ENCODE measurements around the gene NUDT19. TPM values are rescaled to one million over a fixed set of nuclear protein-coding genes. Genes with fewer than 3 reads are reported as not detected.

The NUDT19 gene
- total and polyA plus RNA-seq, 3 donors from 2014 or later = 6.7 to 15.5 (median 11.3) TPM

DNA sequence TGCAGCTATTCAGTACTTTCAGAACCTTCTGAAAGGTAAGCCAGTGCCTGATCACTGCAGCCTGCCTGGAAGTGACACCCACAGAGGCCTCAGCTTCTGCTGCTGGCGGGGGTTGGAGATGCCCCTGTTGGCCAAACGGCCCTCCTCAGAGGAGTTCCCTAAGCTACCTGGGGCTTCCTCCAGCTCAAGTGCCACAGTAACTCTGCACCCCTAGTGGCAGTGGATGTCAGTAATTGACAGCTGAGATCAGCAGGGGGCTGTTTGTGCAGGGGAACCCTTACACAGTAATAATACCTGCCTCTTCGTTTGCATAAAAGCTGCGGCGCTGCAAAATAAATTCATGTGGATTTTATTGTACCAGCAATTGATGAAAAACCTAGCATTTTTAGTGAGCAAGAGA is 56.9 kb downstream of the NUDT19 start:
- no peak overlapping the region for H3K4me3 ChIP-seq
- no peak for DNase-seq
- H3K4me1 ChIP-seq = no peaks in the 10 kb centered on the region
- intact Hi-C loops (cut with DNase I; ENCODE audit: low total_unique reads) = no loop called here
- H3K27me3 ChIP-seq = no peaks in the 10 kb centered on the region
- no peaks in the 10 kb centered on the region for H3K36me3 ChIP-seq (ENCODE audit: low read depth, missing control alignments)
- WGBS, 2 donors = 72 to 75% methylated on average over 5 of the region's 5 CpGs
- H3K9me3 ChIP-seq = no peaks in the 10 kb centered on the region
- TF ChIP-seq CTCF (IDR thresholded peaks at IDR 0.05) (no peak), POLR2A (IDR thresholded peaks at IDR 0.05) (no peak)
- no peak overlapping the region for H3K27ac ChIP-seq

DNA sequence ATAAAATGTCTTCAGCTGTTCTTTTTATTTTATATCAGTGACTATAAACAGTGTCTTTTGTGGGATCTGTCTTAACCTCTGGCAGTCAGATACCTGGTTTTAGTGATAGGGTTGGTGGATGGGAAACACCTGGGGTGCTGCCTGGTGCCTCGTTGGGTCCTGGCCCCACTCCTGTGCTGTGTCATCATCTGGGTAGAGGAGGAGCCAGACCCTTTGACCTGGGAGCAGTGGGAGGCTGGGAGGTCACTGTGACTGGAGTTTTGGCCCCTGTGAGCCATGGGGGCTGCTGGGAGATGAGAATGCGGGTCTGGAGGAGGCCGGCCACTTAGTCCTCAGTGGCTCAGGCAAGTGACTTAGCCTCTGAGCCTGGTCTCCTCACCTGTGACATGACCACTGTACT is 57.3 kb downstream of the NUDT19 start:
- H3K36me3 ChIP-seq (ENCODE audit: low read depth, missing control alignments) = no peaks in the 10 kb centered on the region
- intact Hi-C loops (cut with DNase I; ENCODE audit: low total_unique reads) = no loop called here
- TF ChIP-seq CTCF (IDR thresholded peaks at IDR 0.05) (no peak), POLR2A (IDR thresholded peaks at IDR 0.05) (no peak)
- H3K4me3 ChIP-seq = no peak overlapping the region
- H3K9me3 ChIP-seq = no peaks in the 10 kb centered on the region
- no peak overlapping the region for H3K27ac ChIP-seq
- no peaks in the 10 kb centered on the region for H3K4me1 ChIP-seq
- WGBS, 2 donors = 60 to 69% methylated on average over 3 of the region's 3 CpGs
- H3K27me3 ChIP-seq = no peaks in the 10 kb centered on the region
- DNase-seq = no peak

DNA sequence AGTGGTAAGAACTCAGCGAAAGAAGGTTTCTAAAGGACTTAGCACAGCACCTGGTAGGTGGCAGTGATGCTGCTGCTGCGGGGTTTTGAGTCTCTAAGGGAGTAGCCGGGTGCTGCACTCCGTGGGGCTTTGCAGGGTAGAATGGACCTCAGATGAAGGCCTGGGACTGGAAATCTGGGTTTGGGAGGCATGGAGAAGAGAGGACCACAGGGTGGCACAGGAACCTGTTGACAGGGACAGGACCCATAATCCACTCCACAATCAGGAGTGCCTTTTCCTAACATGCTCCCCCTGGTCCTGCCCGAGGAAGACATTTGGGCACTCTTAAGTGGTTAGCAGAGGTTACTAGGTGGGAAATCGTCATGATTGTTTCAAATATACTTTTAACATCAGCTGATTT is 57.7 kb downstream of the NUDT19 start:
- no peak for TF ChIP-seq CTCF (IDR thresholded peaks at IDR 0.05)
- no peak for TF ChIP-seq POLR2A (IDR thresholded peaks at IDR 0.05)
- Histone ChIP-seq H3K4me3 (no peak overlapping the region), H3K27ac (no peak overlapping the region), H3K36me3 (ENCODE audit: low read depth, missing control alignments) (no peaks in the 10 kb centered on the region), H3K27me3 (no peaks in the 10 kb centered on the region), H3K4me1 (no peaks in the 10 kb centered on the region), H3K9me3 (no peaks in the 10 kb centered on the region)
- 75 to 80% methylated on average over 6 of the region's 6 CpGs for WGBS, 2 donors
- no peak for DNase-seq
- intact Hi-C loops (cut with DNase I; ENCODE audit: low total_unique reads) = no loop called here

DNA sequence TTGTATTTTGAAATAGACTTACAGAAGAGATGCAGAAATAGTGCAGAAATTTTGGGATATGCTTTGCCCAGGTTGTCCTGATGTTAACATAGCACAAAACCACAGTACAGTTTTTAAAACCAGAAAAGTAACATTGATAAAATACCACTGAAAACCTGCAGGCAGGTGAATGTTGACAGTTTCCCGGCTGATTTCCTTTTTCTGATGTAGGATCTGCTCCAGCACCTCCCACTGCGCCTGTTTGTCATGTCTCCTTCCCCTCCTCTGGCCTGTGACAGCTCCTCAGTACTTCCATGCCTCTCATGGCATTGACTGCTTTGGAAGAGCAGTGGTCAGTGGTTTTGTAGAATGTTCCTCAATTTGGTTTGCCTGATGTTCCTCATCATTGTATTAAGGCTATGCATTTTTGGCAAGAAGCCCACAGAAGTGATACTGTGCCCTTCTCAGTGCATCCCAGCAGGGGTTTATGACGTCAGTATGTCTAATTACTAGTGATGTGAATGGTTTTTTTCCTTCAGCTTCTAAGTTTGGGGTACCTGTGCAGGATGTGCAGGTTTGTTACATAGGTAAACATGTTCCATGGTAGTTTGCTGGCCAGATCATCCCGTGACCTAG is 58.9 kb downstream of the NUDT19 start:
- no peaks in the 10 kb centered on the region for H3K36me3 ChIP-seq (ENCODE audit: low read depth, missing control alignments)
- H3K4me1 ChIP-seq = no peaks in the 10 kb centered on the region
- no peak overlapping the region for H3K27ac ChIP-seq
- 61 to 72% methylated on average over 4 of the region's 4 CpGs for WGBS, 2 donors
- DNase-seq = no peak
- no peak overlapping the region for H3K4me3 ChIP-seq
- no peaks in the 10 kb centered on the region for H3K27me3 ChIP-seq
- TF ChIP-seq CTCF (IDR thresholded peaks at IDR 0.05) (no peak), POLR2A (IDR thresholded peaks at IDR 0.05) (no peak)
- H3K9me3 ChIP-seq = no peaks in the 10 kb centered on the region
- intact Hi-C loops (cut with DNase I; ENCODE audit: low total_unique reads) = no loop called here

DNA sequence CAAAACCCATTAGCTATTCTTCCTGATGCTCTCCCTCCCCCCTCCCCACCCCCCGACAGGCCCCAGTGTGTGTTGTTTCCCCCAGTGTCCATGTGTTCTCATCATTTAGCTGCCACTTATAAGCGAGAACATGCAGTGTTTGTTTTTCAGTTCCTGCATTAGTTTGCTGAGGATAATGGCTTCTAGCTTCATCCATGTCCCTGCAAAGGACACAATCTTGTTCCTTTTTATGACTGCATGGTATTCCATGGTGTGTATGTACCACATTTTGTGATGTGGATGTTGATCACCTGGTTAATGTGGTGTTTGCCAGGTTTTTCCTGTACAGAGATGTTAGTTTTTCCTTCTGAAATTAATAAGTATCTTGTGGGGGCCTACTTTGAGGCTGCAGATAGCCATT is 59.4 kb downstream of the NUDT19 start:
- Histone ChIP-seq H3K27ac (no peak overlapping the region), H3K27me3 (no peaks in the 10 kb centered on the region), H3K4me1 (no peaks in the 10 kb centered on the region), H3K36me3 (ENCODE audit: low read depth, missing control alignments) (no peaks in the 10 kb centered on the region), H3K9me3 (no peaks in the 10 kb centered on the region), H3K4me3 (no peak overlapping the region)
- no peak for DNase-seq
- no peak for TF ChIP-seq CTCF (IDR thresholded peaks at IDR 0.05)
- no peak for TF ChIP-seq POLR2A (IDR thresholded peaks at IDR 0.05)
- intact Hi-C loops (cut with DNase I; ENCODE audit: low total_unique reads) = no loop called here
- WGBS, 2 donors = 59 to 85% methylated on average over 2 of the region's 2 CpGs

Measured in testis (tissue), 3 donors.